Sigmoid colon (tissue), 4 donors: ENCODE results near the gene PJA1.

Experiments
- CTCF ChIP-seq, 4 experiments: fragments of 450-650 bp in 3 of 4; fragments of 200-600 bp in 1 of 4; IDR thresholded peaks; one replicate each; pipeline ENCODE4 v1.5.1; 2016 to 2019; ENCODE audit warnings: antibody characterized with exemption in 4 of 4, mild to moderate bottlenecking in 3 of 4, moderate library complexity in 2 of 4
- POLR2A ChIP-seq, 2 donors: fragments of 450-650 bp; IDR thresholded peaks; one replicate each; pipeline ENCODE4 v1.6.1; 2016; ENCODE audit warnings: antibody characterized with exemption in 2 of 2, mild to moderate bottlenecking in 2 of 2, moderate library complexity in 2 of 2
- POLR2AphosphoS5 ChIP-seq, 4 donors: sonication (generic); formaldehyde crosslinking; IDR thresholded peaks; one replicate each; pipeline ENCODE4 v1.6.1; 2017; ENCODE audit warnings: antibody characterized with exemption in 4 of 4

- TF ChIP-seq POLR2A (IDR thresholded peaks at IDR 0.05) (no peak), CTCF (IDR thresholded peaks at IDR 0.05) (no peak), POLR2AphosphoS5 (IDR thresholded peaks at IDR 0.05) (no peak)
Observed at GRCh38 chrX:69120476-69120875, 44.8 kb downstream of the PJA1 start.
